Gastroesophageal sphincter (tissue), 3 donors: Measurements from ENCODE around the gene KCNJ1.

Experiments used
- CTCF ChIP-seq, 4 experiments: fragments of 200-600 bp in 2 of 4; fragments of 450-650 bp in 2 of 4; sonication (generic) in 1 of 4; IDR thresholded peaks; one replicate each; pipeline ENCODE4 v1.5.1; 2017 to 2019; ENCODE audit warnings: antibody characterized with exemption in 4 of 4, mild to moderate bottlenecking in 2 of 4, moderate library complexity in 2 of 4
- POLR2A ChIP-seq, 2 donors: fragments of 450-650 bp; IDR thresholded peaks; one replicate each; pipeline ENCODE4 v1.6.1; 2017; ENCODE audit warnings: antibody characterized with exemption in 2 of 2, mild to moderate bottlenecking in 2 of 2, moderate library complexity in 1 of 2
- POLR2AphosphoS5 ChIP-seq: sonication (generic); formaldehyde crosslinking; IDR thresholded peaks from one replicate; pipeline ENCODE4 v1.6.1; 2017; ENCODE audit warnings: antibody characterized with exemption

GRCh38 chr11:128843198-128843785, 23.8 kb downstream of the KCNJ1 start:
- TF ChIP-seq CTCF (IDR thresholded peaks at IDR 0.05), result no peak
- no peak for TF ChIP-seq POLR2A (IDR thresholded peaks at IDR 0.05)
- no peak for TF ChIP-seq POLR2AphosphoS5
